H1 (cell line): ENCODE results near the gene HBQ1.

Experiments
- ASH2L ChIP-seq: fragments of 200-600, 300-600 bp; sonication (generic); IDR thresholded peaks from one replicate; pipeline ENCODE4 v1.7.1; 2017; ENCODE audit warnings: low read length
- BRCA1 ChIP-seq: IDR thresholded peaks from 2 replicates; pipeline ENCODE4 v1.6.1; 2012; ENCODE audit warnings: low read depth, low read length, improper control_type of control experiment
- CEBPB ChIP-seq: IDR thresholded peaks from 2 replicates; pipeline ENCODE4 v1.6.1; 2012; ENCODE audit warnings: low read depth, low read length
- EZH2 ChIP-seq: fragments of 200-600 bp; sonication (generic); IDR thresholded peaks from 2 replicates; pipeline ENCODE4 v1.7.1; 2012; ENCODE audit warnings: low read depth, mild to moderate bottlenecking, moderate library complexity, low read length, inconsistent platforms; ENCODE audit not compliant: severe bottlenecking
- HDAC2 ChIP-seq, 2 experiments: fragments of 300-600 bp in 1 of 2; sonication (generic) in 1 of 2; IDR thresholded peaks; 2 replicates each; pipeline ENCODE4 v1.6.1; 2011 to 2012; ENCODE audit warnings: low read depth in 2 of 2, low read length in 2 of 2, mild to moderate bottlenecking in 2 of 2, moderate library complexity in 2 of 2, borderline replicate concordance in 1 of 2, inconsistent platforms in 1 of 2
- PHF8 ChIP-seq: fragments of 200-600 bp; sonication (generic); conservative IDR thresholded peaks from 2 replicates; pipeline ENCODE4 v1.7.1; 2012; ENCODE audit warnings: low read depth, mild to moderate bottlenecking, inconsistent platforms, low read length, moderate library complexity
- POLR2A ChIP-seq, 2 experiments: IDR thresholded peaks; 1 replicate in 1 of 2; 2 replicates in 1 of 2; pipeline ENCODE4 v1.6.1; 2011; ENCODE audit warnings: low read depth in 2 of 2, low read length in 2 of 2, mild to moderate bottlenecking in 2 of 2; ENCODE audit errors: control extremely low read depth in 1 of 2
- POLR2AphosphoS5 ChIP-seq: IDR thresholded peaks from 2 replicates; pipeline ENCODE4 v1.6.1; 2011; ENCODE audit warnings: low read depth, low read length
- SIN3A ChIP-seq, 2 experiments: IDR thresholded peaks in 1 of 2; conservative IDR thresholded peaks in 1 of 2; 2 replicates each; pipeline ENCODE4 v1.6.1; 2011 to 2012; ENCODE audit warnings: low read length in 2 of 2, improper control_type of control experiment in 1 of 2, low read depth in 1 of 2, mild to moderate bottlenecking in 1 of 2
- YY1 ChIP-seq: IDR thresholded peaks from 2 replicates; pipeline ENCODE4 v1.6.1; 2011; ENCODE audit warnings: low read depth, mild to moderate bottlenecking, low read length
- ZNF274 ChIP-seq: IDR thresholded peaks from 2 replicates; pipeline ENCODE4 v1.7.0; 2012; ENCODE audit warnings: low read length, borderline replicate concordance; ENCODE audit errors: extremely low read depth
- TF ChIP-seq, protein P1 (sequence below), 3 experiments: IDR thresholded peaks; 1 replicate in 2 of 3; 2 replicates in 1 of 3; pipeline versions ENCODE4 v1.5.1 to v1.6.1; 2011; ENCODE audit warnings: low read length in 3 of 3, mild to moderate bottlenecking in 3 of 3, inconsistent platforms in 2 of 3, low read depth in 1 of 3, moderate library complexity in 1 of 3; ENCODE audit not compliant: insufficient read depth in 1 of 3; ENCODE audit errors: control extremely low read depth in 1 of 3
- TF ChIP-seq, protein P2 (sequence below): IDR thresholded peaks from 2 replicates; pipeline ENCODE4 v1.6.1; 2011; ENCODE audit warnings: low read depth, mild to moderate bottlenecking, low read length; ENCODE audit not compliant: insufficient read depth
- TF ChIP-seq, protein P3 (sequence below): IDR thresholded peaks from 2 replicates; pipeline ENCODE4 v1.6.1; 2012; ENCODE audit warnings: inconsistent platforms

DNA sequence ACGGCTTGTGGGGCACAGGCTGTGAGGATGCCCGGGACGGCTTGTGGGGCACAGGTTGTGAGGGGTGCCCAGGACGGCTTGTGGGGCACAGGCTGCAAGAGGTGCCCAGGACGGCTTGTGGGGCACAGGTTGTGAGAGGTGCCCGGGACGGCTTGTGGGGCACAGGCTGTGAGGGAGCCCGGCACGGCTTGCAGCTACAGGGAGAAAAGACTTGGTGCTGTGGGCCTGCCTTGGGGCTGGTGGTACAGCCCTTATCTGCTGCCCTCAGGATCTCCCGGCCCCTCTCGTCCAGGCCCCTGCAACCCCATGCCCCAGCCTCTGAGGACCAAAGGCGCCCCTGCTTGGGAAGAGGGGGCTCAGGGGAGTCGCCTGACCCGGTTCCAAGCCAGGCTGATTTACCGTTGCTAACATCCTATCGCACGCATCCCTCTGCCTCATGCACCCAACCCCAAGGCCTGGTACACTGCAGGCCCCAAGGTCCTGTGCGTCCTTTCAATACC is 19.5 kb upstream of the HBQ1 start:
- TF ChIP-seq POLR2A (IDR thresholded peaks at IDR 0.05; ENCODE audit: control extremely low read depth in 1 of 2, low read depth in 2 of 2, low read length in 2 of 2) (no peak), EZH2 (no peak), CEBPB (no peak), HDAC2 (IDR thresholded peaks at IDR 0.05; ENCODE audit: borderline replicate concordance in 1 of 2, low read depth in 2 of 2, low read length in 2 of 2) (no peak), ASH2L (no peak), YY1 (no peak), PHF8 (no peak), POLR2AphosphoS5 (no peak), ZNF274 (no peak), SIN3A (conservative IDR thresholded peaks at IDR 0.05 in 1 of 2, IDR thresholded peaks at IDR 0.05 in 1 of 2; ENCODE audit: low read depth in 1 of 2, low read length in 2 of 2) (no peak), BRCA1 (no peak)
- TF ChIP-seq, protein P1, sequence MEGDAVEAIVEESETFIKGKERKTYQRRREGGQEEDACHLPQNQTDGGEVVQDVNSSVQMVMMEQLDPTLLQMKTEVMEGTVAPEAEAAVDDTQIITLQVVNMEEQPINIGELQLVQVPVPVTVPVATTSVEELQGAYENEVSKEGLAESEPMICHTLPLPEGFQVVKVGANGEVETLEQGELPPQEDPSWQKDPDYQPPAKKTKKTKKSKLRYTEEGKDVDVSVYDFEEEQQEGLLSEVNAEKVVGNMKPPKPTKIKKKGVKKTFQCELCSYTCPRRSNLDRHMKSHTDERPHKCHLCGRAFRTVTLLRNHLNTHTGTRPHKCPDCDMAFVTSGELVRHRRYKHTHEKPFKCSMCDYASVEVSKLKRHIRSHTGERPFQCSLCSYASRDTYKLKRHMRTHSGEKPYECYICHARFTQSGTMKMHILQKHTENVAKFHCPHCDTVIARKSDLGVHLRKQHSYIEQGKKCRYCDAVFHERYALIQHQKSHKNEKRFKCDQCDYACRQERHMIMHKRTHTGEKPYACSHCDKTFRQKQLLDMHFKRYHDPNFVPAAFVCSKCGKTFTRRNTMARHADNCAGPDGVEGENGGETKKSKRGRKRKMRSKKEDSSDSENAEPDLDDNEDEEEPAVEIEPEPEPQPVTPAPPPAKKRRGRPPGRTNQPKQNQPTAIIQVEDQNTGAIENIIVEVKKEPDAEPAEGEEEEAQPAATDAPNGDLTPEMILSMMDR (IDR thresholded peaks at IDR 0.05; ENCODE audit: control extremely low read depth in 1 of 3, insufficient read depth in 1 of 3, low read depth in 1 of 3, low read length in 3 of 3) = no peak
- TF ChIP-seq, protein P2, sequence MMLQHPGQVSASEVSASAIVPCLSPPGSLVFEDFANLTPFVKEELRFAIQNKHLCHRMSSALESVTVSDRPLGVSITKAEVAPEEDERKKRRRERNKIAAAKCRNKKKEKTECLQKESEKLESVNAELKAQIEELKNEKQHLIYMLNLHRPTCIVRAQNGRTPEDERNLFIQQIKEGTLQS = no peak
- TF ChIP-seq, protein P3, sequence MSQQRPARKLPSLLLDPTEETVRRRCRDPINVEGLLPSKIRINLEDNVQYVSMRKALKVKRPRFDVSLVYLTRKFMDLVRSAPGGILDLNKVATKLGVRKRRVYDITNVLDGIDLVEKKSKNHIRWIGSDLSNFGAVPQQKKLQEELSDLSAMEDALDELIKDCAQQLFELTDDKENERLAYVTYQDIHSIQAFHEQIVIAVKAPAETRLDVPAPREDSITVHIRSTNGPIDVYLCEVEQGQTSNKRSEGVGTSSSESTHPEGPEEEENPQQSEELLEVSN = no peak
